A549 (cell line): ENCODE measurements around the gene NOS1AP. TPM values are rescaled to one million over a fixed set of nuclear protein-coding genes. Genes with fewer than 3 reads are reported as not detected.

Experiments used
- ATAC-seq, 2 experiments: fragments of 200-7000 bp in 1 of 2; fragments of >200 bp in 1 of 2; cut with Nextera tagmentation in 1 of 2; cut with Tn5 transposase in 1 of 2; 3 replicates each; pipeline versions ENCODE4 v1.8.0 to v1.9.1; 2018 to 2020; ENCODE audit warnings: mild to moderate bottlenecking in 1 of 2, moderate library complexity in 1 of 2
- CTCF ChIA-PET: fragments of 300-600 bp; sonication (Branson Sonifier 250); formaldehyde crosslinking; extraction: SDS; loops from one replicate; lab custom pipeline; 2021; ENCODE audit warnings: antibody characterized with exemption, inconsistent platforms; lab: Yijun Ruan, JAX
- POLR2A ChIA-PET: fragments of 350-600 bp; formaldehyde crosslinking; extraction: SDS; loops from one replicate; lab custom pipeline; 2021; ENCODE audit warnings: antibody characterized with exemption, inconsistent platforms; lab: Yijun Ruan, JAX
- DNase-seq, 2 experiments: peaks; one replicate each; pipeline versions ENCODE4 v3.0.0 to v3.0.0-alpha.2; 2011 to 2016; ENCODE audit warnings: low read depth in 1 of 2, low spot score in 1 of 2
- FAIRE-seq: peaks from 2 replicates; lab custom pipeline; 2011; peaks lifted over from hg19 to GRCh38; lab: Jason Lieb, UNC
- H3K27ac ChIP-seq, 2 experiments: fragments of >200 bp; sonication (Bioruptor Twin); formaldehyde crosslinking; 3 replicates each; pipeline ENCODE4 v1.5.1; 2016 to 2017
- H3K4me1 ChIP-seq: fragments of >200 bp; sonication (Bioruptor Twin); formaldehyde crosslinking; 3 replicates; pipeline ENCODE4 v1.6.1; 2016
- H3K4me2 ChIP-seq: fragments of >200 bp; sonication (Bioruptor Twin); formaldehyde crosslinking; 3 replicates; pipeline ENCODE4 v1.6.1; 2016
- H3K4me3 ChIP-seq: fragments of >200 bp; sonication (Bioruptor Twin); formaldehyde crosslinking; 3 replicates; pipeline ENCODE4 v1.5.1; 2016
- H3K9me3 ChIP-seq: fragments of >200 bp; sonication (Bioruptor Twin); formaldehyde crosslinking; 3 replicates; pipeline ENCODE4 v1.6.1; 2016
- BHLHE40 ChIP-seq: IDR thresholded peaks from 2 replicates; pipeline ENCODE4 v1.6.1; 2012; ENCODE audit warnings: low read depth, low read length, inconsistent platforms
- CHD4 ChIP-seq: fragments of 200-600 bp; sonication (generic); IDR thresholded peaks from 2 replicates; pipeline ENCODE4 v1.6.1; 2016; ENCODE audit warnings: antibody characterized with exemption, mild to moderate bottlenecking, borderline replicate concordance
- EHF ChIP-seq: fragments of 250-450 bp; sonication (Bioruptor Pico); IDR thresholded peaks from 2 replicates; pipeline ENCODE4 v1.5.0; 2020; ENCODE audit warnings: mild to moderate bottlenecking
- ESRRA ChIP-seq: fragments of 150-350 bp; IDR thresholded peaks from 2 replicates; pipeline ENCODE4 v1.6.1; 2014; ENCODE audit warnings: mild to moderate bottlenecking, low read length, borderline replicate concordance
- FOXS1 ChIP-seq: fragments of 250-450 bp; sonication (Bioruptor Pico); IDR thresholded peaks from 2 replicates; pipeline ENCODE4 v1.5.0; 2020; ENCODE audit warnings: mild to moderate bottlenecking, moderate library complexity
- HDAC2 ChIP-seq: fragments of 200-600 bp; sonication (generic); IDR thresholded peaks from 2 replicates; pipeline ENCODE4 v1.6.1; 2016
- HEYL ChIP-seq: fragments of 250-450 bp; sonication (Bioruptor Pico); IDR thresholded peaks from 2 replicates; pipeline ENCODE4 v1.8.0; 2021; ENCODE audit warnings: mild to moderate bottlenecking, moderate library complexity
- JUN ChIP-seq, 2 experiments: fragments of >200 bp; sonication (Bioruptor Twin); formaldehyde crosslinking; IDR thresholded peaks; 2 replicates in 1 of 2; 3 replicates in 1 of 2; pipeline ENCODE4 v1.6.1; 2016 to 2017
- KDM1A ChIP-seq: fragments of 200-600 bp; sonication (generic); IDR thresholded peaks from 2 replicates; pipeline ENCODE4 v1.6.1; 2016; ENCODE audit warnings: low read depth, mild to moderate bottlenecking
- KDM5A ChIP-seq: fragments of 200-600 bp; sonication (generic); IDR thresholded peaks from 2 replicates; pipeline ENCODE4 v1.6.1; 2016; ENCODE audit warnings: antibody characterized with exemption, mild to moderate bottlenecking
- POLR2AphosphoS2 ChIP-seq: conservative IDR thresholded peaks from 2 replicates; pipeline ENCODE4 v1.6.1; 2012; ENCODE audit warnings: low read length, improper control_type of control experiment, inconsistent platforms
- RARB ChIP-seq: fragments of 250-450 bp; sonication (Bioruptor Pico); IDR thresholded peaks from 2 replicates; pipeline ENCODE4 v1.8.0; 2021; ENCODE audit warnings: mild to moderate bottlenecking, moderate library complexity
- RCOR1 ChIP-seq: fragments of 150-350 bp; IDR thresholded peaks from 2 replicates; pipeline ENCODE4 v1.6.1; 2014; ENCODE audit warnings: antibody characterized with exemption, low read length, low read depth
- ZNF302 ChIP-seq: fragments of 250-450 bp; sonication (Bioruptor Pico); IDR thresholded peaks from 2 replicates; pipeline ENCODE4 v1.9.0; 2021; ENCODE audit warnings: inconsistent platforms, mild to moderate bottlenecking, moderate library complexity
- ZSCAN20 ChIP-seq: fragments of 250-450 bp; sonication (Bioruptor Pico); IDR thresholded peaks from 2 replicates; pipeline ENCODE4 v1.8.0; 2022; ENCODE audit warnings: mild to moderate bottlenecking, moderate library complexity
- WGBS: methylation state at CpG from one replicate; pipeline ENCODE4 v1.1.6; 2017; ENCODE audit errors: missing lambda C conversion rate; 5-methylcytosine and 5-hydroxymethylcytosine counted together
- polyA plus RNA-seq, 4 experiments: library from polyadenylated mRNA; depleted of rRNA in 3 of 4; stranded (reverse); fragments of >200 nt; fragmentation: RNase III in 1 of 4; extraction: RNeasy Plus Mini Kit Qiagen cat#74134 plus additional on column Dnase treatment in 1 of 4; gene quantifications; 2 replicates in 3 of 4; 3 replicates in 1 of 4; pipeline ENCODE4 v1.2.3, GENCODE V29; 2011 to 2017
- TF ChIP-seq, protein P1 (sequence below): fragments of 250-450 bp; sonication (Bioruptor Pico); IDR thresholded peaks from 2 replicates; pipeline ENCODE4 v1.5.0; 2021; ENCODE audit warnings: mild to moderate bottlenecking, moderate library complexity, borderline replicate concordance
- TF ChIP-seq, protein P2 (sequence below): fragments of 150-350 bp; IDR thresholded peaks from 2 replicates; pipeline ENCODE4 v1.6.1; 2014; ENCODE audit warnings: low read depth, mild to moderate bottlenecking, low read length
- TF ChIP-seq, protein P3 (sequence below): fragments of >200 bp; sonication (Bioruptor Twin); formaldehyde crosslinking; IDR thresholded peaks from 3 replicates; pipeline ENCODE4 v1.6.1; 2016
- TF ChIP-seq, protein P4 (sequence below): fragments of 250-450 bp; sonication (Bioruptor Pico); IDR thresholded peaks from 2 replicates; pipeline ENCODE4 v1.5.0; 2020; ENCODE audit warnings: low read depth, mild to moderate bottlenecking, moderate library complexity
- TF ChIP-seq, protein P5 (sequence below): IDR thresholded peaks from 2 replicates; pipeline ENCODE4 v1.6.1; 2012; ENCODE audit warnings: low read depth, borderline replicate concordance

The NOS1AP gene
- polyA plus RNA-seq, 2 of the 4 experiments (the other 2 are of a cell fraction): 0.17 to 0.25 TPM

DNA sequence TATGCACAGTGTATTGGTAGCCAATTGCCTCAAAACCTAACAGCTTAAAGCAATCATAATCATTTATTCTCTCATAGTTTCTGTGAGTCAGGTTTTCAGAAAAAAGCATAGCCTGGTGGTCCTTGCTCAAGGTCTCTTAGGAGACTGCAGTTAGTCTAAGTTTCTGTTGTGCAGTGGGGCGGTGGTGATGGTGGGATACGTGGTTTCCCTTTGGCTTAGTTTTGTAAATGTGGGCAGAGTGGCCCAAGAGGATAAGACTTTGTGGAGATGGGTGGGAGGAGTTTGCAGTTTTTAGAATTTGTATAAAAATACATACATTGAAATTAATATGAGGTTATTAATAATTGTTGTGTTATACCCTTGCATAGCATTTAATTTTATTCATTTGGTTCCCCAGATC lies 68.6 kb downstream of the NOS1AP start:
- Histone ChIP-seq H3K27ac (peak overlapping the region in 1 of 2 experiments; percentile 78; a peak in 2 of 6 replicates), H3K4me3 (no peak overlapping the region), H3K4me2 (no peak overlapping the region), H3K9me3 (no peaks in the 10 kb centered on the region), H3K4me1 (peaks cover 29% of the 10 kb centered on the region)
- TF ChIP-seq, protein P1, sequence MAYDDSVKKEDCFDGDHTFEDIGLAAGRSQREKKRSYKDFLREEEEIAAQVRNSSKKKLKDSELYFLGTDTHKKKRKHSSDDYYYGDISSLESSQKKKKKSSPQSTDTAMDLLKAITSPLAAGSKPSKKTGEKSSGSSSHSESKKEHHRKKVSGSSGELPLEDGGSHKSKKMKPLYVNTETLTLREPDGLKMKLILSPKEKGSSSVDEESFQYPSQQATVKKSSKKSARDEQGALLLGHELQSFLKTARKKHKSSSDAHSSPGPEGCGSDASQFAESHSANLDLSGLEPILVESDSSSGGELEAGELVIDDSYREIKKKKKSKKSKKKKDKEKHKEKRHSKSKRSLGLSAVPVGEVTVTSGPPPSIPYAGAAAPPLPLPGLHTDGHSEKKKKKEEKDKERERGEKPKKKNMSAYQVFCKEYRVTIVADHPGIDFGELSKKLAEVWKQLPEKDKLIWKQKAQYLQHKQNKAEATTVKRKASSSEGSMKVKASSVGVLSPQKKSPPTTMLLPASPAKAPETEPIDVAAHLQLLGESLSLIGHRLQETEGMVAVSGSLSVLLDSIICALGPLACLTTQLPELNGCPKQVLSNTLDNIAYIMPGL: no peak
- TF ChIP-seq RARB (CRISPR knock-in tag) (no peak), HDAC2 (no peak), ZSCAN20 (CRISPR knock-in tag) (no peak), ESRRA (no peak), RCOR1 (no peak), BHLHE40 (no peak), KDM5A (no peak), ZNF302 (CRISPR knock-in tag) (no peak), FOXS1 (CRISPR knock-in tag) (no peak), HEYL (CRISPR knock-in tag) (no peak), KDM1A (no peak), JUN (IDR thresholded peaks at IDR 0.05) (no peak), CHD4 (no peak), EHF (CRISPR knock-in tag) (no peak)
- TF ChIP-seq, protein P2, sequence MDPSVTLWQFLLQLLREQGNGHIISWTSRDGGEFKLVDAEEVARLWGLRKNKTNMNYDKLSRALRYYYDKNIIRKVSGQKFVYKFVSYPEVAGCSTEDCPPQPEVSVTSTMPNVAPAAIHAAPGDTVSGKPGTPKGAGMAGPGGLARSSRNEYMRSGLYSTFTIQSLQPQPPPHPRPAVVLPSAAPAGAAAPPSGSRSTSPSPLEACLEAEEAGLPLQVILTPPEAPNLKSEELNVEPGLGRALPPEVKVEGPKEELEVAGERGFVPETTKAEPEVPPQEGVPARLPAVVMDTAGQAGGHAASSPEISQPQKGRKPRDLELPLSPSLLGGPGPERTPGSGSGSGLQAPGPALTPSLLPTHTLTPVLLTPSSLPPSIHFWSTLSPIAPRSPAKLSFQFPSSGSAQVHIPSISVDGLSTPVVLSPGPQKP: no peak
- TF ChIP-seq, protein P3, sequence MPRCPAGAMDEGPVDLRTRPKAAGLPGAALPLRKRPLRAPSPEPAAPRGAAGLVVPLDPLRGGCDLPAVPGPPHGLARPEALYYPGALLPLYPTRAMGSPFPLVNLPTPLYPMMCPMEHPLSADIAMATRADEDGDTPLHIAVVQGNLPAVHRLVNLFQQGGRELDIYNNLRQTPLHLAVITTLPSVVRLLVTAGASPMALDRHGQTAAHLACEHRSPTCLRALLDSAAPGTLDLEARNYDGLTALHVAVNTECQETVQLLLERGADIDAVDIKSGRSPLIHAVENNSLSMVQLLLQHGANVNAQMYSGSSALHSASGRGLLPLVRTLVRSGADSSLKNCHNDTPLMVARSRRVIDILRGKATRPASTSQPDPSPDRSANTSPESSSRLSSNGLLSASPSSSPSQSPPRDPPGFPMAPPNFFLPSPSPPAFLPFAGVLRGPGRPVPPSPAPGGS: no peak
- TF ChIP-seq, protein P4, sequence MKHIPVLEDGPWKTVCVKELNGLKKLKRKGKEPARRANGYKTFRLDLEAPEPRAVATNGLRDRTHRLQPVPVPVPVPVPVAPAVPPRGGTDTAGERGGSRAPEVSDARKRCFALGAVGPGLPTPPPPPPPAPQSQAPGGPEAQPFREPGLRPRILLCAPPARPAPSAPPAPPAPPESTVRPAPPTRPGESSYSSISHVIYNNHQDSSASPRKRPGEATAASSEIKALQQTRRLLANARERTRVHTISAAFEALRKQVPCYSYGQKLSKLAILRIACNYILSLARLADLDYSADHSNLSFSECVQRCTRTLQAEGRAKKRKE (CRISPR knock-in tag): no peak
- TF ChIP-seq, protein P5, sequence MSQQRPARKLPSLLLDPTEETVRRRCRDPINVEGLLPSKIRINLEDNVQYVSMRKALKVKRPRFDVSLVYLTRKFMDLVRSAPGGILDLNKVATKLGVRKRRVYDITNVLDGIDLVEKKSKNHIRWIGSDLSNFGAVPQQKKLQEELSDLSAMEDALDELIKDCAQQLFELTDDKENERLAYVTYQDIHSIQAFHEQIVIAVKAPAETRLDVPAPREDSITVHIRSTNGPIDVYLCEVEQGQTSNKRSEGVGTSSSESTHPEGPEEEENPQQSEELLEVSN: no peak
- CTCF ChIA-PET: no interaction called here
- ATAC-seq (no peak), DNase-seq (no peak), FAIRE-seq (no peak)
- WGBS: 95% methylated on average over 2 of the region's 2 CpGs
- POLR2A ChIA-PET: no interaction called here

DNA sequence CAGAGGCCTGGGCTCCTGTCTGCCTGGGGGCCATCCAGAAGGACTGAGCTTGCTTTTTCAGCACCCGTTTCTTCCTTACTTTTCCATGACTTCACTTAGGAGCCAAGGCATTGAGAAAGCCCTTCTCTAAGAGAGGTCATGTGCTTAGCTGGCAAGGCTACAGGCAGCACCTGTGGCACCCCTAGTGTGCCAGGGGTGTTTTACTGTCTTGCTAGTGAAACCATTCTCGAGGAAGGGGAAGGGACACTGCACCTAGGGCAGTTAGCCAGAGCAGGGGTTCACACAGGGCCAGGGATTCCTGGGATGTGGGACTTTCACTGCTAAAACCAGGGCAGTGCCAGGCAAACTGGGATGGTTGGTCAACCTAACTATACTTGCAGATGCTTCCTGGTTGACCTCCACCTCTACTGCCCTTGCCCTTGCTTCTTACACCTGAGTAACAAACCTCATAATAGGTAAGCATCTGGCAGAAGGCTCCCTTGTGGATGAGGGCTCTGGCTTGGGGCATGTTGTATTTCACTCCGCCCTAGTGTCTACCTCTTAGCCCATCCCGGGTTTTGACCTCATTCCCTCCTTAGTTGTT lies 69.2 kb downstream of the NOS1AP start:
- no peak for FAIRE-seq
- Histone ChIP-seq H3K4me2 (no peak overlapping the region), H3K4me1 (peaks cover 29% of the 10 kb centered on the region), H3K9me3 (no peaks in the 10 kb centered on the region), H3K4me3 (no peak overlapping the region), H3K27ac (peak overlapping the region in 1 of 2 experiments; percentile 78; a peak in 1 of 6 replicates)
- WGBS: 49% methylated on average over 4 of the region's 4 CpGs
- no peak for DNase-seq
- CTCF ChIA-PET: no interaction called here
- POLR2A ChIA-PET: no interaction called here
- TF ChIP-seq POLR2AphosphoS2: no peak
- ATAC-seq: no peak
